ENCODE measurements around the gene KANK4.

GRCh38 chr1:62229932-62230331 is 89.3 kb downstream of the KANK4 start:
- TF ChIP-seq CTCF (conservative IDR thresholded peaks at IDR 0.05 in 1 of 2, IDR thresholded peaks at IDR 0.05 in 1 of 2; ENCODE audit: low read depth in 1 of 2, low read length in 2 of 2) (no peak), EZH2 (IDR thresholded peaks at IDR 0.05; ENCODE audit: low read length, missing control alignments) (no peak)

All from fibroblast of lung (primary cell).